Nasal cavity respiratory epithelium epithelial cell of viscerocranial mucosa (primary cell): Measurements from ENCODE around the gene SETD4. TPM values are rescaled to one million over a fixed set of nuclear protein-coding genes. Genes with fewer than 3 reads are reported as not detected.

Source experiments
- total RNA-seq: library from RNA; depleted of rRNA; stranded (reverse); fragments of >200 nt; gene quantifications from 2 replicates; pipeline ENCODE4 v1.2.3, GENCODE V29; 2014

SETD4 gene, protein sequence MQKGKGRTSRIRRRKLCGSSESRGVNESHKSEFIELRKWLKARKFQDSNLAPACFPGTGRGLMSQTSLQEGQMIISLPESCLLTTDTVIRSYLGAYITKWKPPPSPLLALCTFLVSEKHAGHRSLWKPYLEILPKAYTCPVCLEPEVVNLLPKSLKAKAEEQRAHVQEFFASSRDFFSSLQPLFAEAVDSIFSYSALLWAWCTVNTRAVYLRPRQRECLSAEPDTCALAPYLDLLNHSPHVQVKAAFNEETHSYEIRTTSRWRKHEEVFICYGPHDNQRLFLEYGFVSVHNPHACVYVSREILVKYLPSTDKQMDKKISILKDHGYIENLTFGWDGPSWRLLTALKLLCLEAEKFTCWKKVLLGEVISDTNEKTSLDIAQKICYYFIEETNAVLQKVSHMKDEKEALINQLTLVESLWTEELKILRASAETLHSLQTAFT
- 17.8 and 21.5 TPM in 2 replicates for total RNA-seq

DNA sequence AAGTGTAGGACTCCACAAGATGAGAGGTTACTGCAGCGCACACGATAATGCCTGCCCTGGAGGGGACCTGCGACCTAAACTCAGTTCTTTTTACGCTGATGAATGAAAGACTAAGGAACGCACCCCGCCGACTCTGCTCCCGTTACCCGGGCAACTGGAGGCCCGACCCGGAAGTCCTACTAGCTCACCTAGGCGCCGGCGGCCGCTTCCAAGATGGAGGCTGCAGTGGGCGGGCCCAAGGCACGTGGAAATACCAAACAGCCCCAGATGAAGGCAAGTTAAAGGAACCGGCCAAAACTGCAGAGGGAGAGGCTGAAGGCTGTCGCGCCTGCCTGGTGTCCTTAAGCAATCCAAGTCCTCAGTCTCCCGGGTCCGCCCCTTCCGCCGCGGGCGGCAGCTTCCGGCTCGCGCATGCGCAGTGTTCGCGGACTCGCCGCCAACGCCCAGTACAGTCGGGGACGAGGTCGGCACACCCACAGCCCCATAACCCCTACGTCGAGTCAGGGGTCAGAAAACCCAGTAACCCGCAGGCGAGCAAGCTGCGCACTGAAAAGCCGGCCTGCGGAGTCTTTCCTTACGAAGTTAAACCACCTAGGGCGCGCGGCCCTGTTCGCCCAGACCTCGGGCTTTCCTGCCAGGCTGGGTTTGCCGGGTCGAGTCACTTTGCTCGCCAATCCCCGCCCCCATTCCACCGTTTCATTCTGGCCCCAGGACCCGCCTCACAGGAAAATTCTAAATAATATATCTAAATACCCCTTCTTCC lies at the start of gene SETD4:
TSS of gene SETD4 (minus strand) at position 368 of the 763 bp plus-strand sequence. CDS start 1,638 bp downstream, outside the sequence.

DNA sequence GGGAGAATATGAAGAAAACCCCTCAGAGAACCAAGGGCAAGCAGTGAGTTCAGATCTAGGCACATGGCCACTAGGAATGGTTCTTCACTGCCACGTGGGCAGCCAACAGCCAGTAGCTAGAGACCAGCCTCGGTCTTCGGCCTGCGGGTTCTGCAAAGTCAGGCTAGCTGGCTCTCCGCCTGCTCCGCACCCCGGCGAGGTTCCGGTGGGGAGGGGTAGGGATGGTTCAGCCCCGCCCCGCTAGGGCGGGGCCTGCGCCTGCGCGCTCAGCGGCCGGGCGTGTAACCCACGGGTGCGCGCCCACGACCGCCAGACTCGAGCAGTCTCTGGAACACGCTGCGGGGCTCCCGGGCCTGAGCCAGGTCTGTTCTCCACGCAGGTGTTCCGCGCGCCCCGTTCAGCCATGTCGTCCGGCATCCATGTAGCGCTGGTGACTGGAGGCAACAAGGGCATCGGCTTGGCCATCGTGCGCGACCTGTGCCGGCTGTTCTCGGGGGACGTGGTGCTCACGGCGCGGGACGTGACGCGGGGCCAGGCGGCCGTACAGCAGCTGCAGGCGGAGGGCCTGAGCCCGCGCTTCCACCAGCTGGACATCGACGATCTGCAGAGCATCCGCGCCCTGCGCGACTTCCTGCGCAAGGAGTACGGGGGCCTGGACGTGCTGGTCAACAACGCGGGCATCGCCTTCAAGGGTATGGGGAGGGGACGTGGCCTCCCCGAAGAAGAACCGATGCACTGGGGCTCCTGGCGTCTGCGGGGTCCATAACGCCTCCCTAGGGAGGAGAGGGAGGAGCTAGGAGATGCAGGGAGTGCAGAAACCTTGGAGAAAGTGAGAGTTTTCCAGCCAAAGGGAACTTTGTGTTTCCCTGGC lies 9.6 kb upstream of the SETD4 start, which contains the start of gene CBR1:
TSS of gene CBR1 (plus strand) at position 312 of the 871 bp plus-strand sequence. CDS start at position 404, 92 bp downstream.

Other genes starting within 250 kb of the SETD4 start
- gene CBR1, start 9.5 kb upstream of the SETD4 start, total RNA-seq: 69.7 and 142 TPM in 2 replicates
- gene CBR3, start 74.6 kb upstream of the SETD4 start, total RNA-seq: 0.34 and 0.50 TPM in 2 replicates
- 7.5 and 19.6 TPM in 2 replicates for gene DOP1B, start 96.3 kb upstream of the SETD4 start, total RNA-seq